HepG2 (cell line): Measurements from ENCODE around the gene BATF. TPM values are rescaled to one million over a fixed set of nuclear protein-coding genes. Genes with fewer than 3 reads are reported as not detected.

ENCODE experiments used
- ATAC-seq: fragments of 200-7000 bp; cut with Tn5 transposase; 3 replicates; pipeline ENCODE4 v1.9.1; 2020; ENCODE audit warnings: mild to moderate bottlenecking, moderate library complexity
- BruUV-seq: library from RNA; stranded (reverse); fragments of 400-500 nt; replicated peaks from 2 replicates; lab custom pipeline; 2021; lab: Mats Ljungman, UMichigan
- CTCF ChIA-PET: fragments of 300-600 bp; formaldehyde crosslinking; extraction: SDS; loops from one replicate; lab custom pipeline; 2021; ENCODE audit warnings: low total read pairs, inconsistent platforms, low intra/inter-chr PET ratio; lab: Yijun Ruan, JAX
- POLR2A ChIA-PET: fragments of 350-600 bp; sonication (Branson Sonifier 250); formaldehyde crosslinking; loops from one replicate; lab custom pipeline; 2020; ENCODE audit warnings: antibody characterized with exemption, inconsistent platforms; lab: Yijun Ruan, JAX
- DNase-seq: peaks from one replicate; pipeline ENCODE4 v3.0.0-alpha.2; 2015; ENCODE audit warnings: low spot score
- FAIRE-seq: peaks from 3 replicates; lab custom pipeline; 2011; peaks lifted over from hg19 to GRCh38; lab: Jason Lieb, UNC
- H2AFZ ChIP-seq: one replicate; pipeline ENCODE4 v1.6.1; 2011; ENCODE audit warnings: low read length, inconsistent platforms
- H3K27ac ChIP-seq: fragments of 300-600 bp; 3 replicates; pipeline ENCODE4 v1.8.0; 2011; ENCODE audit warnings: mixed run types, mild to moderate bottlenecking, mixed read lengths, low read length, inconsistent platforms; ENCODE audit not compliant: insufficient read depth; ENCODE audit errors: extremely low read length
- H3K27me3 ChIP-seq, 2 experiments: fragments of 200-600 bp in 1 of 2; 2 replicates in 1 of 2; 3 replicates in 1 of 2; pipeline versions ENCODE4 v1.6.0 to v1.8.0; 2011; ENCODE audit warnings: low read length in 2 of 2, mild to moderate bottlenecking in 2 of 2, moderate library complexity in 2 of 2, inconsistent platforms in 1 of 2; ENCODE audit not compliant: insufficient read depth in 2 of 2, control insufficient read depth in 1 of 2
- H3K36me3 ChIP-seq, 2 experiments: fragments of 200-600 bp in 1 of 2; replicated peaks in 1 of 2; 2 replicates in 1 of 2; 3 replicates in 1 of 2; pipeline versions ENCODE4 v1.5.1 to v1.8.0; 2011; ENCODE audit warnings: low read length in 2 of 2, inconsistent platforms in 1 of 2; ENCODE audit not compliant: insufficient read depth in 2 of 2, control insufficient read depth in 1 of 2
- H3K4me1 ChIP-seq: 2 replicates; pipeline ENCODE4 v1.5.1; 2012; ENCODE audit warnings: low read length, inconsistent platforms; ENCODE audit not compliant: insufficient read depth
- H3K4me2 ChIP-seq: 2 replicates; pipeline ENCODE4 v1.6.0; 2011; ENCODE audit warnings: low read depth, low read length, inconsistent platforms
- H3K4me3 ChIP-seq, 3 experiments: fragments of 200-600 bp in 1 of 3; sonication (generic), shearing (Covaris generic) in 1 of 3; replicated peaks in 1 of 3; 2 replicates each; pipeline ENCODE4 v1.5.1; 2011 to 2016; ENCODE audit warnings: low read length in 3 of 3, inconsistent platforms in 2 of 3, low read depth in 2 of 3, mild to moderate bottlenecking in 2 of 3, control low read depth in 1 of 3, mixed read lengths in 1 of 3; ENCODE audit not compliant: insufficient read depth in 1 of 3
- H3K79me2 ChIP-seq: one replicate; pipeline ENCODE4 v1.6.1; 2011; ENCODE audit warnings: low read length, inconsistent platforms; ENCODE audit not compliant: insufficient read depth
- H3K9ac ChIP-seq: 2 replicates; pipeline ENCODE4 v1.6.0; 2011; ENCODE audit warnings: mild to moderate bottlenecking, low read depth, low read length, inconsistent platforms; ENCODE audit not compliant: insufficient read depth
- H3K9me3 ChIP-seq: 2 replicates; pipeline ENCODE4 v1.5.1; 2012; ENCODE audit warnings: mild to moderate bottlenecking, low read length
- H4K20me1 ChIP-seq: 2 replicates; pipeline ENCODE4 v1.6.0; 2011; ENCODE audit warnings: inconsistent platforms, mild to moderate bottlenecking, low read length, moderate library complexity; ENCODE audit not compliant: insufficient read depth
- GZF1 ChIP-seq: sonication (generic); formaldehyde crosslinking; IDR thresholded peaks from 2 replicates; pipeline ENCODE4 v1.5.1; 2020; ENCODE audit warnings: mild to moderate bottlenecking, missing genetic modification reagents
- MAF1 ChIP-seq: sonication (generic); formaldehyde crosslinking; IDR thresholded peaks from 2 replicates; pipeline ENCODE4 v1.5.0; 2020; ENCODE audit warnings: missing genetic modification reagents, borderline replicate concordance
- REL ChIP-seq: sonication (generic); formaldehyde crosslinking; conservative IDR thresholded peaks from 2 replicates; pipeline ENCODE4 v1.8.0; 2022; ENCODE audit warnings: mild to moderate bottlenecking, missing genetic modification reagents, moderate library complexity
- SCMH1 ChIP-seq: sonication (generic); formaldehyde crosslinking; IDR thresholded peaks from 2 replicates; pipeline ENCODE4 v1.9.0; 2021; ENCODE audit warnings: missing genetic modification reagents, mild to moderate bottlenecking, borderline replicate concordance
- SMARCE1 ChIP-seq: fragments of 450-650 bp; IDR thresholded peaks from 2 replicates; pipeline ENCODE4 v1.6.1; 2017; ENCODE audit warnings: borderline replicate concordance
- TAF1 ChIP-seq: sonication (generic); formaldehyde crosslinking; IDR thresholded peaks from 2 replicates; pipeline ENCODE4 v1.4.0; 2020; ENCODE audit warnings: missing genetic modification reagents
- THAP11 ChIP-seq: IDR thresholded peaks from 2 replicates; pipeline ENCODE4 v1.6.1; 2016; ENCODE audit warnings: missing biosample characterization, missing genetic modification reagents
- ZFYVE20 ChIP-seq: sonication (generic); formaldehyde crosslinking; IDR thresholded peaks from 2 replicates; pipeline ENCODE4 v1.8.0; 2023; ENCODE audit warnings: low read depth, mild to moderate bottlenecking, moderate library complexity, missing genetic modification reagents, borderline replicate concordance
- in situ Hi-C: cut with HindIII; loops from 2 replicates; pipeline ENCODE4 v1.10.0; 2017; ENCODE audit warnings: low pct_unique_long_range_greater_than_20kb; ENCODE audit not compliant: extremely low pct_ligation_motif_present
- intact Hi-C: fragments of 100-400 bp; cut with micrococcal nuclease; formaldehyde crosslinking; loops from one replicate; pipeline ENCODE4 v1.10.0; 2022; ENCODE audit not compliant: unreplicated experiment
- polyA plus RNA-seq, 8 experiments: library from polyadenylated mRNA; depleted of rRNA in 3 of 8; stranded (reverse) in 7 of 8; unstranded in 1 of 8; fragments of >200 nt; fragmentation: Illumina TruSeq in 4 of 8; extraction: Trizol in 4 of 8; gene quantifications; 2 replicates each; pipeline versions ENCODE4 v1.2.1 to v1.2.3, GENCODE V29; 2011 to 2016; ENCODE audit warnings: low read depth in 4 of 8, missing spikeins in 1 of 8, mixed read lengths in 1 of 8; ENCODE audit not compliant: insufficient read depth in 1 of 8
- total RNA-seq, 5 experiments: library from RNA; depleted of rRNA; stranded (reverse); fragments of >200 nt; fragmentation: Illumina TruSeq; extraction: Trizol; gene quantifications; 2 replicates each; pipeline ENCODE4 v1.2.3, GENCODE V29; 2016; ENCODE audit warnings: low read depth in 1 of 5
- TF ChIP-seq, protein P1 (sequence below): sonication (generic); formaldehyde crosslinking; IDR thresholded peaks from 2 replicates; pipeline ENCODE4 v1.4.0; 2020; ENCODE audit warnings: missing genetic modification reagents, mild to moderate bottlenecking, borderline replicate concordance
- TF ChIP-seq, protein P2 (sequence below): sonication (generic); formaldehyde crosslinking; IDR thresholded peaks from 2 replicates; pipeline ENCODE4 v1.5.0; 2020; ENCODE audit warnings: mild to moderate bottlenecking, missing genetic modification reagents
- TF ChIP-seq, protein P3 (sequence below): sonication (generic); formaldehyde crosslinking; IDR thresholded peaks from 2 replicates; pipeline ENCODE4 v1.4.0; 2020; ENCODE audit warnings: missing genetic modification reagents
- TF ChIP-seq, protein P4 (sequence below): sonication (generic); formaldehyde crosslinking; IDR thresholded peaks from 2 replicates; pipeline ENCODE4 v1.5.1; 2020; ENCODE audit warnings: missing genetic modification reagents, mild to moderate bottlenecking, borderline replicate concordance
- TF ChIP-seq, protein P5 (sequence below): sonication (generic); formaldehyde crosslinking; IDR thresholded peaks from 2 replicates; pipeline ENCODE4 v1.4.0; 2020; ENCODE audit warnings: missing genetic modification reagents

The BATF gene
- total and polyA plus RNA-seq, 2 of the 13 experiments (the other 11 are each of a cell fraction or from before 2014, with no cell fraction given): 0.22 to 0.37 TPM

DNA sequence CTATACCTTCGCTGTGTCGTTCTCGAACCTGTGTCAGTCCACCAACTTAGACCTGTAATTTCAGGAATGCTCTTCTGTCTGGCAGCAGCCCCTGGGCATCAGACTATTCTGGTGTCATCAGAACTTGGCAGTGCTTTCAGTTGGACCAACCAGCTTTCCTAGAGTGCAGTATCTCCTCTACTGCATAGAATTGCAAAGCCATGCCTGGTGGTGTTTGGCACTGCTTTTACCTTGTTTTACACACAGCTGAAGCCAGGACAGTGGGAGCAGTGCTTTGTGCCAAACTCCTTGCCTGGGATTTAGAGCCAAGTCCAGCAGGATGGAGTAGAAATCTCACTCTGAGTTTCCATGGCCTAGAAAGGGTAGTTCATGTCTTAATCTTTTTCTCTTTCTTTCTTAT lies 57.6 kb downstream of the BATF start (continued):
- TF ChIP-seq, protein P1, sequence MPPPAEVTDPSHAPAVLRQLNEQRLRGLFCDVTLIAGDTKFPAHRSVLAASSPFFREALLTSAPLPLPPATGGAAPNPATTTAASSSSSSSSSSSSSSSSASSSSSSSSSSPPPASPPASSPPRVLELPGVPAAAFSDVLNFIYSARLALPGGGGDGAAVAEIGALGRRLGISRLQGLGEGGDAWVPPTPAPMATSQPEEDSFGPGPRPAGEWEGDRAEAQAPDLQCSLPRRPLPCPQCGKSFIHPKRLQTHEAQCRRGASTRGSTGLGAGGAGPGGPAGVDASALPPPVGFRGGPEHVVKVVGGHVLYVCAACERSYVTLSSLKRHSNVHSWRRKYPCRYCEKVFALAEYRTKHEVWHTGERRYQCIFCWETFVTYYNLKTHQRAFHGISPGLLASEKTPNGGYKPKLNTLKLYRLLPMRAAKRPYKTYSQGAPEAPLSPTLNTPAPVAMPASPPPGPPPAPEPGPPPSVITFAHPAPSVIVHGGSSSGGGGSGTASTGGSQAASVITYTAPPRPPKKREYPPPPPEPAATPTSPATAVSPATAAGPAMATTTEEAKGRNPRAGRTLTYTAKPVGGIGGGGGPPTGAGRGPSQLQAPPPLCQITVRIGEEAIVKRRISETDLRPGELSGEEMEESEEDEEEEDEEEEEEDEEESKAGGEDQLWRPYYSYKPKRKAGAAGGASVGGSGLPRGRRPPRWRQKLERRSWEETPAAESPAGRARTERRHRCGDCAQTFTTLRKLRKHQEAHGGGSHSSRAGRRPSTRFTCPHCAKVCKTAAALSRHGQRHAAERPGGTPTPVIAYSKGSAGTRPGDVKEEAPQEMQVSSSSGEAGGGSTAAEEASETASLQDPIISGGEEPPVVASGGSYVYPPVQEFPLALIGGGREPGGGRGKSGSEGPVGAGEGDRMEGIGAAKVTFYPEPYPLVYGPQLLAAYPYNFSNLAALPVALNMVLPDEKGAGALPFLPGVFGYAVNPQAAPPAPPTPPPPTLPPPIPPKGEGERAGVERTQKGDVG (CRISPR knock-in tag): 0 out of 2 replicates have a peak, but pooled peaks have one; percentile 1

DNA sequence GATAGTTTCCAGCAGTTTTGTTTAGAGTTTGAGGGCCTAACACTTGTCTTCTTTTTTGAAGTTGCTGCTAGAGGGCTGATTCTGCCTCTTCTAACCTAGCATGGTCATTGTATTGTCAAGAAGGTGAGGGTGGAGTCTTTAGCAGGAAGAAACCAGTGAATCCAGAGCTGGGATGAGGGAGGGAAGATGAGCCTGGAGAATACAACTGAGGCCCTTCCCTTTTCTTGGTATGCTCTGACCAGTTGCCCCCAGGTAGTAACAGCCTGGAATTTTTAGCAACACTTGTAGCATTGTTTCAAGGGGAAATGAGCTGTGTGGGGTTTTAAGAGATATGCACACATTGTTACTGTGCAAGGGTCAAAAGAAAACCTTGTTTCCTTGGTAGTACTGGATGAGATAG lies 65.1 kb downstream of the BATF start:
- peaks cover 25% of the 10 kb centered on the region; the same call in 1 of the 2 replicates for H3K4me1 ChIP-seq
- no peak for TF ChIP-seq TAF1 (CRISPR knock-in tag)
- TF ChIP-seq, protein P2, sequence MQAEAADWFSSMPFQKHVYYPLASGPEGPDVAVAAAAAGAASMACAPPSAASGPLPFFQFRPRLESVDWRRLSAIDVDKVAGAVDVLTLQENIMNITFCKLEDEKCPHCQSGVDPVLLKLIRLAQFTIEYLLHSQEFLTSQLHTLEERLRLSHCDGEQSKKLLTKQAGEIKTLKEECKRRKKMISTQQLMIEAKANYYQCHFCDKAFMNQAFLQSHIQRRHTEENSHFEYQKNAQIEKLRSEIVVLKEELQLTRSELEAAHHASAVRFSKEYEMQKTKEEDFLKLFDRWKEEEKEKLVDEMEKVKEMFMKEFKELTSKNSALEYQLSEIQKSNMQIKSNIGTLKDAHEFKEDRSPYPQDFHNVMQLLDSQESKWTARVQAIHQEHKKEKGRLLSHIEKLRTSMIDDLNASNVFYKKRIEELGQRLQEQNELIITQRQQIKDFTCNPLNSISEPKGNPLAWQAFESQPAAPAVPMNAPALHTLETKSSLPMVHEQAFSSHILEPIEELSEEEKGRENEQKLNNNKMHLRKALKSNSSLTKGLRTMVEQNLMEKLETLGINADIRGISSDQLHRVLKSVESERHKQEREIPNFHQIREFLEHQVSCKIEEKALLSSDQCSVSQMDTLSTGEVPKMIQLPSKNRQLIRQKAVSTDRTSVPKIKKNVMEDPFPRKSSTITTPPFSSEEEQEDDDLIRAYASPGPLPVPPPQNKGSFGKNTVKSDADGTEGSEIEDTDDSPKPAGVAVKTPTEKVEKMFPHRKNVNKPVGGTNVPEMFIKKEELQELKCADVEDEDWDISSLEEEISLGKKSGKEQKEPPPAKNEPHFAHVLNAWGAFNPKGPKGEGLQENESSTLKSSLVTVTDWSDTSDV (CRISPR knock-in tag): no peak
- TF ChIP-seq, protein P3, sequence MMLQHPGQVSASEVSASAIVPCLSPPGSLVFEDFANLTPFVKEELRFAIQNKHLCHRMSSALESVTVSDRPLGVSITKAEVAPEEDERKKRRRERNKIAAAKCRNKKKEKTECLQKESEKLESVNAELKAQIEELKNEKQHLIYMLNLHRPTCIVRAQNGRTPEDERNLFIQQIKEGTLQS (CRISPR knock-in tag): no peak
- TF ChIP-seq, protein P4, sequence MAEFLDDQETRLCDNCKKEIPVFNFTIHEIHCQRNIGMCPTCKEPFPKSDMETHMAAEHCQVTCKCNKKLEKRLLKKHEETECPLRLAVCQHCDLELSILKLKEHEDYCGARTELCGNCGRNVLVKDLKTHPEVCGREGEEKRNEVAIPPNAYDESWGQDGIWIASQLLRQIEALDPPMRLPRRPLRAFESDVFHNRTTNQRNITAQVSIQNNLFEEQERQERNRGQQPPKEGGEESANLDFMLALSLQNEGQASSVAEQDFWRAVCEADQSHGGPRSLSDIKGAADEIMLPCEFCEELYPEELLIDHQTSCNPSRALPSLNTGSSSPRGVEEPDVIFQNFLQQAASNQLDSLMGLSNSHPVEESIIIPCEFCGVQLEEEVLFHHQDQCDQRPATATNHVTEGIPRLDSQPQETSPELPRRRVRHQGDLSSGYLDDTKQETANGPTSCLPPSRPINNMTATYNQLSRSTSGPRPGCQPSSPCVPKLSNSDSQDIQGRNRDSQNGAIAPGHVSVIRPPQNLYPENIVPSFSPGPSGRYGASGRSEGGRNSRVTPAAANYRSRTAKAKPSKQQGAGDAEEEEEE (CRISPR knock-in tag): no peak
- no peak for TF ChIP-seq SCMH1 (CRISPR knock-in tag)
- TF ChIP-seq MAF1: no peak
- TF ChIP-seq ZFYVE20: no peak
- TF ChIP-seq REL (CRISPR knock-in tag): no peak
- TF ChIP-seq THAP11 (CRISPR knock-in tag): no peak
- no peak for TF ChIP-seq SMARCE1
- TF ChIP-seq, protein P5, sequence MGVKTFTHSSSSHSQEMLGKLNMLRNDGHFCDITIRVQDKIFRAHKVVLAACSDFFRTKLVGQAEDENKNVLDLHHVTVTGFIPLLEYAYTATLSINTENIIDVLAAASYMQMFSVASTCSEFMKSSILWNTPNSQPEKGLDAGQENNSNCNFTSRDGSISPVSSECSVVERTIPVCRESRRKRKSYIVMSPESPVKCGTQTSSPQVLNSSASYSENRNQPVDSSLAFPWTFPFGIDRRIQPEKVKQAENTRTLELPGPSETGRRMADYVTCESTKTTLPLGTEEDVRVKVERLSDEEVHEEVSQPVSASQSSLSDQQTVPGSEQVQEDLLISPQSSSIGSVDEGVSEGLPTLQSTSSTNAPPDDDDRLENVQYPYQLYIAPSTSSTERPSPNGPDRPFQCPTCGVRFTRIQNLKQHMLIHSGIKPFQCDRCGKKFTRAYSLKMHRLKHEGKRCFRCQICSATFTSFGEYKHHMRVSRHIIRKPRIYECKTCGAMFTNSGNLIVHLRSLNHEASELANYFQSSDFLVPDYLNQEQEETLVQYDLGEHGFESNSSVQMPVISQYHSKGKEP (CRISPR knock-in tag): no peak
- TF ChIP-seq GZF1 (CRISPR knock-in tag): no peak
- TF ChIP-seq, all 625 proteins: peak for 0
- H3K4me3 ChIP-seq: no peak overlapping the region
- ATAC-seq (no peak), FAIRE-seq (no peak), DNase-seq (no peak)
- peaks cover 6% of the 10 kb centered on the region for H3K9me3 ChIP-seq
- no TSS peak for BruUV-seq
- intact Hi-C loops: no loop called here
- CTCF ChIA-PET: no interaction called here
- H3K4me2 ChIP-seq: no peak overlapping the region
- peaks cover 3% of the 10 kb centered on the region for H3K79me2 ChIP-seq
- H3K27me3 ChIP-seq: no peaks in the 10 kb centered on the region
- POLR2A ChIA-PET: no interaction called here
- in situ Hi-C loops: no loop called here
- H4K20me1 ChIP-seq: no peaks in the 10 kb centered on the region
- no peak overlapping the region for H3K9ac ChIP-seq
- H3K27ac ChIP-seq: no peak overlapping the region
- H3K36me3 ChIP-seq: peaks cover 3 to 4% of the 10 kb centered on the region in 2 experiments; a peak in 3 of 5 replicates
- no peak overlapping the region for H2AFZ ChIP-seq
